K562 (cell line): ENCODE data around the gene GGTLC2. TPM values are rescaled to one million over a fixed set of nuclear protein-coding genes. Genes with fewer than 3 reads are reported as not detected.

Experiments used
- ARID3B ChIP-seq: fragments of 250-450 bp; sonication (Bioruptor Pico); IDR thresholded peaks from 2 replicates; pipeline ENCODE4 v1.4.0; 2020; ENCODE audit warnings: borderline replicate concordance
- ATF4 ChIP-seq: fragments of 450-650 bp; formaldehyde crosslinking; IDR thresholded peaks from 2 replicates; pipeline ENCODE4 v1.4.0; 2022; ENCODE audit warnings: mild to moderate bottlenecking, moderate library complexity
- DEAF1 ChIP-seq: fragments of 450-650 bp; formaldehyde crosslinking; IDR thresholded peaks from 2 replicates; pipeline ENCODE4 v1.4.0; 2020; ENCODE audit warnings: mild to moderate bottlenecking, moderate library complexity
- FOXA3 ChIP-seq, 2 experiments: fragments of 450-650 bp in 1 of 2; sonication (generic) in 1 of 2; formaldehyde crosslinking; IDR thresholded peaks in 1 of 2; conservative IDR thresholded peaks in 1 of 2; 2 replicates each; pipeline versions ENCODE4 v1.4.0 to v1.8.0; 2020 to 2022; ENCODE audit warnings: mild to moderate bottlenecking in 2 of 2, missing genetic modification reagents in 1 of 2
- HMG20B ChIP-seq: fragments of 250-450 bp; sonication (Bioruptor Pico); IDR thresholded peaks from 2 replicates; pipeline ENCODE4 v1.5.0; 2021; ENCODE audit warnings: mild to moderate bottlenecking
- JUNB ChIP-seq: fragments of 450-650 bp; formaldehyde crosslinking; conservative IDR thresholded peaks from 2 replicates; pipeline ENCODE4 v1.4.0; 2020; ENCODE audit warnings: mild to moderate bottlenecking
- L3MBTL2 ChIP-seq: fragments of 450-650 bp; IDR thresholded peaks from 2 replicates; pipeline ENCODE4 v1.6.1; 2016; ENCODE audit warnings: mild to moderate bottlenecking, moderate library complexity
- NFXL1 ChIP-seq: fragments of 450-650 bp; formaldehyde crosslinking; IDR thresholded peaks from 2 replicates; pipeline ENCODE4 v1.4.0; 2021; ENCODE audit warnings: mild to moderate bottlenecking
- NONO ChIP-seq, 2 experiments: fragments of 200-400 bp in 1 of 2; fragments of 450-650 bp in 1 of 2; formaldehyde crosslinking in 1 of 2; IDR thresholded peaks; 2 replicates each; pipeline ENCODE4 v1.6.1; 2017; ENCODE audit warnings: low read depth in 2 of 2, mild to moderate bottlenecking in 2 of 2, moderate library complexity in 2 of 2, low read length in 1 of 2
- OTX1 ChIP-seq: fragments of 450-650 bp; formaldehyde crosslinking; IDR thresholded peaks from 2 replicates; pipeline ENCODE4 v1.4.0; 2022; ENCODE audit warnings: mild to moderate bottlenecking
- SOX6 ChIP-seq: fragments of 450-650 bp; IDR thresholded peaks from 2 replicates; pipeline ENCODE4 v1.6.1; 2014; ENCODE audit warnings: mild to moderate bottlenecking
- ZBTB9 ChIP-seq: fragments of 450-650 bp; formaldehyde crosslinking; IDR thresholded peaks from 2 replicates; pipeline ENCODE4 v1.4.0; 2020; ENCODE audit warnings: mild to moderate bottlenecking, moderate library complexity
- ZEB2 ChIP-seq: fragments of 450-650 bp; IDR thresholded peaks from 2 replicates; pipeline ENCODE4 v1.6.1; 2016
- ZKSCAN3 ChIP-seq: fragments of 250-450 bp; sonication (Bioruptor Pico); IDR thresholded peaks from 2 replicates; pipeline ENCODE4 v1.4.0; 2020
- ZNF134 ChIP-seq: fragments of 250-450 bp; sonication (Bioruptor Pico); conservative IDR thresholded peaks from 2 replicates; pipeline ENCODE4 v1.4.0; 2020
- ZNF212 ChIP-seq: fragments of 450-650 bp; formaldehyde crosslinking; IDR thresholded peaks from 2 replicates; pipeline ENCODE4 v1.4.0; 2020; ENCODE audit warnings: mild to moderate bottlenecking
- ZNF253 ChIP-seq: fragments of 250-450 bp; sonication (Bioruptor Pico); conservative IDR thresholded peaks from 2 replicates; pipeline ENCODE4 v1.6.1; 2021; ENCODE audit warnings: mild to moderate bottlenecking
- ZNF311 ChIP-seq: fragments of 250-450 bp; sonication (Bioruptor Pico); IDR thresholded peaks from 2 replicates; pipeline ENCODE4 v1.4.0; 2020; ENCODE audit warnings: mild to moderate bottlenecking, moderate library complexity
- ZNF449 ChIP-seq: fragments of 250-450 bp; sonication (Bioruptor Pico); IDR thresholded peaks from 2 replicates; pipeline ENCODE4 v1.8.0; 2022; ENCODE audit warnings: moderate library complexity, mild to moderate bottlenecking, inconsistent platforms
- ZNF57 ChIP-seq: fragments of 450-650 bp; formaldehyde crosslinking; IDR thresholded peaks from 2 replicates; pipeline ENCODE4 v1.4.0; 2020; ENCODE audit warnings: mild to moderate bottlenecking, moderate library complexity
- ZNF583 ChIP-seq: fragments of 250-450 bp; sonication (Bioruptor Pico); IDR thresholded peaks from 2 replicates; pipeline ENCODE4 v1.4.0; 2020
- ZNF75A ChIP-seq: fragments of 450-650 bp; formaldehyde crosslinking; IDR thresholded peaks from 2 replicates; pipeline ENCODE4 v1.4.0; 2020; ENCODE audit warnings: mild to moderate bottlenecking
- ZNF778 ChIP-seq: fragments of 450-650 bp; formaldehyde crosslinking; IDR thresholded peaks from 2 replicates; pipeline ENCODE4 v1.4.0; 2020; ENCODE audit warnings: mild to moderate bottlenecking, moderate library complexity
- polyA plus RNA-seq, 8 experiments: library from polyadenylated mRNA; depleted of rRNA in 4 of 8; stranded (reverse) in 5 of 8; unstranded in 3 of 8; fragments of >200 nt; fragmentation: Nextera tagmentation in 2 of 8; fragmentation: Illumina TruSeq in 1 of 8; extraction: Ambion mirVana in 2 of 8; extraction: Trizol in 1 of 8; gene quantifications; 2 replicates each; pipeline versions ENCODE4 v1.2.1 to v1.2.3, GENCODE V29; 2011 to 2014; ENCODE audit warnings: inconsistent platforms in 1 of 8, missing spikeins in 1 of 8
- total RNA-seq, 7 experiments: library from RNA; depleted of rRNA in 6 of 7; stranded (reverse); fragments of >200 nt in 6 of 7; fragmentation: Illumina TruSeq in 2 of 7; extraction: Trizol in 2 of 7; gene quantifications; 2 replicates each; pipeline versions ENCODE4 v1.2.1 to v1.2.3, GENCODE V29; 2011 to 2021; ENCODE audit warnings: low replicate concordance in 1 of 7

GGTLC2 gene
- total and polyA plus RNA-seq, 9 of the 15 experiments (the other 6 are each of a cell fraction or from before 2014, with no cell fraction given) = not detected

- TF ChIP-seq ZNF449 (CRISPR knock-in tag) = peak; percentile 80
- peak; percentile 75; the same call in 1 of the 2 replicates for TF ChIP-seq ZNF75A
- 0 out of 2 replicates have a peak, but pooled peaks have one; percentile 39 for TF ChIP-seq ZNF57 (CRISPR knock-in tag)
- TF ChIP-seq ZNF583 (CRISPR knock-in tag) = peak; percentile 82
- TF ChIP-seq JUNB (CRISPR knock-in tag) = 0 out of 2 replicates have a peak, but pooled peaks have one; percentile 5
- 0 out of 2 replicates have a peak, but pooled peaks have one; percentile 8 for TF ChIP-seq DEAF1
- peak; percentile 87; the same call in 1 of the 2 replicates for TF ChIP-seq OTX1 (CRISPR knock-in tag)
- TF ChIP-seq L3MBTL2 = peak; percentile 67
- 0 out of 4 replicates have a peak, but pooled peaks of 1 of the 2 experiments have one; percentile 8 for TF ChIP-seq FOXA3 (CRISPR knock-in tag; conservative IDR thresholded peaks at IDR 0.05 in 1 of 2, IDR thresholded peaks at IDR 0.05 in 1 of 2)
- TF ChIP-seq ZNF212 (CRISPR knock-in tag) = 0 out of 2 replicates have a peak, but pooled peaks have one; percentile 30
- peak in 1 of 2 experiments; percentile 54; a peak in 1 of 4 replicates for TF ChIP-seq NONO (IDR thresholded peaks at IDR 0.05; ENCODE audit: low read depth in 2 of 2, low read length in 1 of 2)
- TF ChIP-seq ZNF311 = peak; percentile 94
- TF ChIP-seq ZEB2 = peak; percentile 60; the same call in 1 of the 2 replicates
- peak; percentile 80 for TF ChIP-seq ATF4 (CRISPR knock-in tag)
- TF ChIP-seq ZNF778 (CRISPR knock-in tag) = 0 out of 2 replicates have a peak, but pooled peaks have one; percentile 89
- peak; percentile 95 for TF ChIP-seq ZBTB9 (CRISPR knock-in tag)
- peak; percentile 73; the same call in 1 of the 2 replicates for TF ChIP-seq ZNF253
- TF ChIP-seq NFXL1 (CRISPR knock-in tag) = 0 out of 2 replicates have a peak, but pooled peaks have one; percentile 37
- TF ChIP-seq SOX6 = peak; percentile 29; the same call in 1 of the 2 replicates
- TF ChIP-seq ZKSCAN3 = 0 out of 2 replicates have a peak, but pooled peaks have one; percentile 31
- 0 out of 2 replicates have a peak, but pooled peaks have one; percentile 82 for TF ChIP-seq HMG20B
- TF ChIP-seq ARID3B = peak; percentile 86; the same call in 1 of the 2 replicates
- TF ChIP-seq ZNF134 (CRISPR knock-in tag) = peak; percentile 54; the same call in 1 of the 2 replicates
These were observed 5.3 kb downstream of the GGTLC2 start (continued) for GRCh38 chr22:22649761-22650160.
